HCT116 (cell line): ENCODE results near the gene STARD8. TPM values are rescaled to one million over a fixed set of nuclear protein-coding genes. Genes with fewer than 3 reads are reported as not detected.
"Not testable (repeated sequence)": the region's sequence is repeated elsewhere in the genome, so short reads cannot be mapped to it uniquely, and the experiment has no call there.

Experiments
- ATAC-seq: fragments of 200-7000 bp; cut with Tn5 transposase; 2 replicates; pipeline ENCODE4 v1.9.1; 2020; ENCODE audit warnings: mild to moderate bottlenecking, moderate library complexity
- BruUV-seq: library from RNA; stranded (reverse); fragments of 400-500 nt; replicated peaks from 2 replicates; lab custom pipeline; 2021; lab: Mats Ljungman, UMichigan
- CTCF ChIA-PET: fragments of 300-600 bp; sonication (Branson Sonifier 250); formaldehyde crosslinking; loops from one replicate; lab custom pipeline; 2021; ENCODE audit warnings: antibody characterized with exemption; lab: Charles Lee
- POLR2A ChIA-PET: fragments of 300-600, 350-600 bp; sonication (Branson Sonifier 250); formaldehyde crosslinking; loops from one replicate; lab custom pipeline; 2021; ENCODE audit warnings: antibody characterized with exemption; lab: Charles Lee
- RAD21 ChIA-PET, 2 experiments: fragments of 300-600 bp; sonication (Branson Sonifier 250); formaldehyde crosslinking; loops; one replicate each; lab custom pipeline; 2023; ENCODE audit warnings: low total read pairs in 2 of 2; ENCODE audit not compliant: uncharacterized antibody in 2 of 2, unreplicated experiment in 2 of 2, low non-redundant PET in 1 of 2; lab: Charles Lee
- DNase-seq: peaks from one replicate; pipeline ENCODE4 v3.0.0-alpha.2; 2010; ENCODE audit warnings: low read depth, low spot score
- H2AFZ ChIP-seq: fragments of 200-600 bp; shearing (Covaris generic), sonication (generic); 2 replicates; pipeline ENCODE4 v1.6.1; 2017; ENCODE audit warnings: low read depth, mixed run types, mixed read lengths, antibody characterized with exemption, low read length; ENCODE audit not compliant: poor library complexity, severe bottlenecking
- H3K27ac ChIP-seq: 2 replicates; pipeline ENCODE4 v1.5.1; 2012; ENCODE audit warnings: low read depth, low read length
- H3K27me3 ChIP-seq: fragments of 200-600 bp; sonication (generic); 2 replicates; pipeline ENCODE4 v1.6.1; 2016; ENCODE audit warnings: mixed run types, low read length, mixed read lengths; ENCODE audit not compliant: insufficient read depth
- H3K36me3 ChIP-seq, 2 experiments: fragments of 200-500 bp in 1 of 2; fragments of 200-600 bp in 1 of 2; sonication (Bioruptor generic) in 1 of 2; sonication (generic) in 1 of 2; 2 replicates each; pipeline versions ENCODE4 v1.5.1 to v1.6.1; 2014 to 2016; ENCODE audit warnings: low read length in 2 of 2, inconsistent platforms in 1 of 2, mixed read lengths in 1 of 2, mixed run types in 1 of 2; ENCODE audit not compliant: insufficient read depth in 2 of 2, control insufficient read depth in 1 of 2
- H3K4me1 ChIP-seq, 2 experiments: fragments of 200-600 bp in 1 of 2; sonication (generic) in 1 of 2; 2 replicates each; pipeline versions ENCODE4 v1.5.1 to v1.6.1; 2012 to 2017; ENCODE audit warnings: low read length in 2 of 2, inconsistent platforms in 1 of 2, mild to moderate bottlenecking in 1 of 2, mixed read lengths in 1 of 2, mixed run types in 1 of 2, moderate library complexity in 1 of 2; ENCODE audit not compliant: insufficient read depth in 2 of 2, control insufficient read depth in 1 of 2
- H3K4me2 ChIP-seq: fragments of 200-600 bp; sonication (generic); 2 replicates; pipeline ENCODE4 v1.6.1; 2017; ENCODE audit warnings: mixed run types, low read length, mixed read lengths
- H3K4me3 ChIP-seq, 2 experiments: fragments of 200-600 bp in 1 of 2; sonication (generic) in 1 of 2; replicated peaks in 1 of 2; 2 replicates each; pipeline ENCODE4 v1.5.1; 2011 to 2016; ENCODE audit warnings: low read length in 2 of 2, control low read depth in 1 of 2, low read depth in 1 of 2, mild to moderate bottlenecking in 1 of 2, mixed read lengths in 1 of 2, mixed run types in 1 of 2
- H3K79me2 ChIP-seq: fragments of 200-600 bp; sonication (generic); 2 replicates; pipeline ENCODE4 v1.6.1; 2017; ENCODE audit warnings: mild to moderate bottlenecking, mixed run types, low read length, moderate library complexity, mixed read lengths; ENCODE audit not compliant: insufficient read depth
- H3K9ac ChIP-seq: fragments of 200-600 bp; sonication (generic); 2 replicates; pipeline ENCODE4 v1.6.1; 2016; ENCODE audit warnings: low read length, mixed read lengths
- H3K9me2 ChIP-seq: fragments of 200-600 bp; sonication (generic), shearing (Covaris generic); 2 replicates; pipeline ENCODE4 v1.6.1; 2017; ENCODE audit warnings: mixed run types, mild to moderate bottlenecking, moderate library complexity; ENCODE audit not compliant: insufficient read depth
- H3K9me3 ChIP-seq, 2 experiments: fragments of 200-500 bp in 1 of 2; fragments of 200-600 bp in 1 of 2; sonication (Bioruptor generic) in 1 of 2; sonication (generic) in 1 of 2; 2 replicates each; pipeline ENCODE4 v1.6.1; 2014 to 2017; ENCODE audit warnings: low read length in 2 of 2, mixed read lengths in 2 of 2, inconsistent platforms in 1 of 2, low read depth in 1 of 2, mild to moderate bottlenecking in 1 of 2, mixed run types in 1 of 2, moderate library complexity in 1 of 2; ENCODE audit not compliant: control insufficient read depth in 1 of 2, insufficient read depth in 1 of 2
- H4K20me1 ChIP-seq: fragments of 200-600 bp; sonication (generic), shearing (Covaris generic); 2 replicates; pipeline ENCODE4 v1.6.1; 2017; ENCODE audit warnings: mixed run types, mild to moderate bottlenecking, moderate library complexity; ENCODE audit not compliant: insufficient read depth
- ELF1 ChIP-seq: IDR thresholded peaks from 2 replicates; pipeline ENCODE4 v1.6.1; 2012; ENCODE audit warnings: low read depth, borderline replicate concordance
- JUND ChIP-seq: IDR thresholded peaks from 2 replicates; pipeline ENCODE4 v1.6.1; 2012
- POLR2A ChIP-seq: IDR thresholded peaks from 2 replicates; pipeline ENCODE4 v1.7.0; 2011; ENCODE audit warnings: borderline replicate concordance; ENCODE audit not compliant: insufficient read depth, insufficient read length; ENCODE audit errors: extremely low read depth
- SIN3A ChIP-seq: IDR thresholded peaks from 2 replicates; pipeline ENCODE4 v1.6.1; 2012; ENCODE audit warnings: low read depth
- SP1 ChIP-seq: IDR thresholded peaks from 2 replicates; pipeline ENCODE4 v1.6.1; 2012; ENCODE audit warnings: low read depth
- ZFX ChIP-seq: fragments of 450-650 bp; IDR thresholded peaks from 2 replicates; pipeline ENCODE4 v1.6.1; 2017
- intact Hi-C: fragments of 100-400 bp; cut with micrococcal nuclease; formaldehyde crosslinking; loops from 2 replicates; pipeline ENCODE4 v1.10.0; 2022
- total RNA-seq: library from RNA; stranded (reverse); gene quantifications from one replicate; pipeline ENCODE4 v1.2.1, GENCODE V29; 2021; ENCODE audit not compliant: unreplicated experiment
- TF ChIP-seq, protein P1 (sequence below): IDR thresholded peaks from 2 replicates; pipeline ENCODE4 v1.6.1; 2012
- TF ChIP-seq, protein P2 (sequence below): IDR thresholded peaks from 2 replicates; pipeline ENCODE4 v1.6.1; 2011; ENCODE audit warnings: mild to moderate bottlenecking, low read length, moderate library complexity; ENCODE audit not compliant: insufficient replicate concordance; ENCODE audit errors: extremely low read depth

The STARD8 gene
- total RNA-seq, 1 experiment from 2014 or later = 5.4 TPM

DNA sequence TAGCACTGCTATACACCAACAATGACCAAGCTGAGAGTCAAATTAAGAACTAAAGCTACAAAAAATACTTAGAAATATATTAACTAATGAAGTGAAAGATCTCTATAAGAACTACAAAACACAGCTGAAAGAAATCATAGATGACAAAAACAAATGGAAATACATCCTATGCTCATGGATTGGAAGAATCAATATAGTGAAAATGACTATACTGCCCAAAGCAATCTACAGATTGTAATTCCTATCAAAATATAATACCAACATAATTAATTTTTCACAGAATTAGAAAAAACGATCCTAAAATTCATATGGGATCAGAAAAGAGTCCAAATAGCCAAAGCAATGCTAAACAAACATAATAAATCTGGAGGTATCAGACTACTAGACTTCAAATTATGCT is 87.8 kb downstream of the STARD8 start:
- H4K20me1 ChIP-seq = no peaks in the 10 kb centered on the region
- ATAC-seq (no peak), DNase-seq (no peak)
- H3K9me3 ChIP-seq = no peaks in the 10 kb centered on the region
- ChIA-PET POLR2A (no interaction called here), RAD21 (no interaction called here), CTCF (interaction anchor here (1.6 kb wide), 1 partner anchor 92 kb away, joined by 6 read pairs; no protein-coding TSS in a partner anchor)
- H3K9ac ChIP-seq = no peak overlapping the region
- intact Hi-C loops = no loop called here
- H3K4me3 ChIP-seq = no peak overlapping the region
- no peaks in the 10 kb centered on the region for H3K4me1 ChIP-seq
- H3K4me2 ChIP-seq = no peak overlapping the region
- no peaks in the 10 kb centered on the region for H3K79me2 ChIP-seq
- no peaks in the 10 kb centered on the region for H3K36me3 ChIP-seq
- H3K9me2 ChIP-seq = no peaks in the 10 kb centered on the region
- H2AFZ ChIP-seq = no peak overlapping the region
- no peaks in the 10 kb centered on the region for H3K27me3 ChIP-seq
- TF ChIP-seq, protein P1, sequence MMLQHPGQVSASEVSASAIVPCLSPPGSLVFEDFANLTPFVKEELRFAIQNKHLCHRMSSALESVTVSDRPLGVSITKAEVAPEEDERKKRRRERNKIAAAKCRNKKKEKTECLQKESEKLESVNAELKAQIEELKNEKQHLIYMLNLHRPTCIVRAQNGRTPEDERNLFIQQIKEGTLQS = no peak
- TF ChIP-seq, protein P2, sequence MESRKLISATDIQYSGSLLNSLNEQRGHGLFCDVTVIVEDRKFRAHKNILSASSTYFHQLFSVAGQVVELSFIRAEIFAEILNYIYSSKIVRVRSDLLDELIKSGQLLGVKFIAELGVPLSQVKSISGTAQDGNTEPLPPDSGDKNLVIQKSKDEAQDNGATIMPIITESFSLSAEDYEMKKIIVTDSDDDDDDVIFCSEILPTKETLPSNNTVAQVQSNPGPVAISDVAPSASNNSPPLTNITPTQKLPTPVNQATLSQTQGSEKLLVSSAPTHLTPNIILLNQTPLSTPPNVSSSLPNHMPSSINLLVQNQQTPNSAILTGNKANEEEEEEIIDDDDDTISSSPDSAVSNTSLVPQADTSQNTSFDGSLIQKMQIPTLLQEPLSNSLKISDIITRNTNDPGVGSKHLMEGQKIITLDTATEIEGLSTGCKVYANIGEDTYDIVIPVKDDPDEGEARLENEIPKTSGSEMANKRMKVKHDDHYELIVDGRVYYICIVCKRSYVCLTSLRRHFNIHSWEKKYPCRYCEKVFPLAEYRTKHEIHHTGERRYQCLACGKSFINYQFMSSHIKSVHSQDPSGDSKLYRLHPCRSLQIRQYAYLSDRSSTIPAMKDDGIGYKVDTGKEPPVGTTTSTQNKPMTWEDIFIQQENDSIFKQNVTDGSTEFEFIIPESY = no peak
- no peak for TF ChIP-seq SP1
- TF ChIP-seq ELF1 = no peak
- no peak for TF ChIP-seq SIN3A
- no peak for TF ChIP-seq ZFX
- no peak for TF ChIP-seq POLR2A
- TF ChIP-seq JUND = no peak
- TF ChIP-seq, all 23 proteins: peak for 0
- H3K27ac ChIP-seq = no peak overlapping the region
- BruUV-seq = no TSS peak

DNA sequence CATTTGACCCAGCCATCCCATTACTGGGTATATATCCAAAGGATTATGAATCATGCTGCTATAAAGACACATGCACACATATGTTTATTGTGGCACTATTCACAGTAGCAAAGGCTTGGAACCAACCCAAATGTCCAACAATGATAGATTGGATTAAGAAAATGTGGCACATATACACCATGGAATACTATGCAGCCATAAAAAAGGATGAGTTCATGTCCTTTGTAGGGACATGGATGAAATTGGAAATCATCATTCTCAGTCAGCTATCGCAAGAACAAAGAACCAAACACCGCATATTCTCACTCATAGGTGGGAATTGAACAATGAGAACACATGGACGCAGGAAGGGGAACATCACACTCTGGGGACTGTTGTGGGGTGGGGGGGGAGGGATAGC is 94.4 kb downstream of the STARD8 start:
- BruUV-seq, POLR2A ChIA-PET, intact Hi-C loops: not testable (repeated sequence)

More for the DNA sequence above, 94.4 kb downstream of the STARD8 start:
- H3K9ac ChIP-seq, H4K20me1 ChIP-seq, H3K36me3 ChIP-seq, H3K27ac ChIP-seq, H3K79me2 ChIP-seq, H3K9me2 ChIP-seq, H2AFZ ChIP-seq, H3K4me2 ChIP-seq, ATAC-seq, H3K4me1 ChIP-seq, H3K4me3 ChIP-seq, H3K9me3 ChIP-seq, CTCF ChIA-PET, RAD21 ChIA-PET, DNase-seq, H3K27me3 ChIP-seq: not testable (repeated sequence)
